K562 (cell line): ENCODE data around the gene C3orf52.

Experiments used
- BHLHE40 ChIP-seq: IDR thresholded peaks from 2 replicates; pipeline ENCODE4 v1.6.1; 2011; ENCODE audit warnings: low read length, improper control_type of control experiment
- ERF ChIP-seq: fragments of 450-650 bp; formaldehyde crosslinking; IDR thresholded peaks from 2 replicates; pipeline ENCODE4 v1.4.0; 2020; ENCODE audit warnings: mild to moderate bottlenecking, mixed read lengths
- HDAC6 ChIP-seq: IDR thresholded peaks from 2 replicates; pipeline ENCODE4 v1.6.1; 2012; ENCODE audit warnings: low read depth, mild to moderate bottlenecking, control low read depth, inconsistent platforms, low read length, moderate library complexity
- POLR2A ChIP-seq: fragments of 450-650 bp; conservative IDR thresholded peaks from 2 replicates; pipeline ENCODE4 v1.6.1; 2016
- POLR2AphosphoS5 ChIP-seq: IDR thresholded peaks from 2 replicates; pipeline ENCODE4 v1.6.1; 2011; ENCODE audit warnings: mild to moderate bottlenecking, low read depth, low read length, moderate library complexity; ENCODE audit not compliant: control insufficient read depth, insufficient read depth
- PRMT5 ChIP-seq: sonication (generic); formaldehyde crosslinking; IDR thresholded peaks from 2 replicates; pipeline ENCODE4 v1.5.0; 2020; ENCODE audit warnings: missing genetic modification reagents
- SPI1 ChIP-seq: IDR thresholded peaks from 2 replicates; pipeline ENCODE4 v1.6.1; 2011; ENCODE audit warnings: low read depth, low read length, control low read depth, borderline replicate concordance

GRCh38 chr3:112123548-112123947 is 37.4 kb downstream of the C3orf52 start:
- TF ChIP-seq BHLHE40 (no peak), SPI1 (no peak), HDAC6 (no peak), POLR2AphosphoS5 (no peak), POLR2A (no peak), PRMT5 (no peak), ERF (CRISPR knock-in tag) (no peak)
